ENCODE data around the gene SNX22. TPM values are rescaled to one million over a fixed set of nuclear protein-coding genes. Genes with fewer than 3 reads are reported as not detected.

The SNX22 gene
- total and polyA plus RNA-seq, 9 of the 15 experiments (the other 6 are each of a cell fraction or from before 2014, with no cell fraction given), result 0.91 to 3.0 (median 2.0) TPM

DNA sequence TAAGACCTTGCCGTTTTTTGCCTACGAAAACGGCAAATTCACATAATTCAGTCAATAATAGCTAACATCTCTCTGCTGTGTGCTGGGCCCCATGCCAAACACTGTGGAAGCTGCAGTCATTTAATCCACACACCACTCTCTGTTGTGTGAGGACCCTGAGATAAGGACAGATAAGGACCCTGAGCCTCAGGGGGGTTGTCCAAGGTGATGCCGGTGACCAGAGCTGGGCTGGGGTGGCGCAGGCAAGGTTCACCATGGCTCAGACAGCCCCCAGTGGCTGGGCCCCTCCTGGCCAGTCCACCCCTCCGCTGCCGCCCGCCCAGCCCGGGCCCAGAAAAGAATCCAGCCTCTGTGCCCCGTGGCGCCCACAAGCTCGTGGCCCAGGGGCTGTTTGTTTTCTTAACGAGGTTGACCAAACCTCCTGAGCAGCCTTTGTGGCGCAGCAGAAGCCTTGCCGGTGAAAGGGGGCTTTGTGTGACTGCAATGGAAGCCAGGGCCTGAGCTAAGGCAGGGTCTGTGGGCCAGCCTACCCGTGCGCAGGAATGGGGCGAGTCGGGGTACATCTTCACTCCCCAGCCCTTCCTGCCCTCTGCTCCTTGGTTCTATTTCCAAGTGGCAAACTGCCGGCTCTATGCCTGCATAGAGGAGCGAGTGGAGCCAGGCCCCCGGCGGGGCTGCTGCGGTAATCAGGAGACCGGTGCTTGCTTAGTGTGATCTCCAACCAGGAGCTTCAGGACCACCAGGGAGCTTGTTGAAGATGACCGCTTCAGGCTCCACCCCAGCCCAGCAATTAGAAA is 4.4 kb upstream of the SNX22 start:
- DNase-seq (ENCODE audit: extremely low read depth in 1 of 4, low spot score in 3 of 4) (peak; percentile 69 to 92 (median 82)), FAIRE-seq (peak; percentile 95), ATAC-seq (peak; percentile 64)
- CTCF ChIA-PET (ENCODE audit: low intra/inter-chr PET ratio), result no interaction called here
- Histone ChIP-seq H3K9ac (ENCODE audit: insufficient read depth in 1 of 2, low read depth in 2 of 2, low read length in 2 of 2) (peak overlapping the region; percentile 59 to 88), H3K4me3 (0 out of 2 replicates have a peak overlapping the region, but pooled peaks have one; percentile 7), H3K4me1 (replicated peaks in 1 of 2; ENCODE audit: control insufficient read depth in 2 of 2, insufficient read depth in 2 of 2, low read length in 2 of 2) (peaks cover 50 to 78% of the 10 kb centered on the region in 2 experiments), H3K4me2 (ENCODE audit: insufficient read depth, low read length) (peak overlapping the region; percentile 73), H4K20me1 (replicated peaks; ENCODE audit: control insufficient read depth, insufficient read depth, low read length) (0 out of 2 replicates have a peak, but pooled peaks cover 8% of the 10 kb centered on the region), H3K27ac (ENCODE audit: extremely low read depth, low read depth, low read length) (peak overlapping the region; percentile 64), H3K9me1 (ENCODE audit: control insufficient read depth, insufficient read depth, low read length) (peaks cover 4% of the 10 kb centered on the region), H3K36me3 (ENCODE audit: control insufficient read depth, insufficient read depth, low read length) (peaks cover 20% of the 10 kb centered on the region), H3K27me3 (ENCODE audit: control insufficient read depth in 2 of 2, insufficient read depth in 2 of 2, low read length in 2 of 2) (no peaks in the 10 kb centered on the region), H3K79me2 (ENCODE audit: control insufficient read depth, insufficient read depth, low read length) (no peaks in the 10 kb centered on the region), H3K9me3 (replicated peaks; ENCODE audit: control insufficient read depth, insufficient read depth, low read depth, low read length) (no peaks in the 10 kb centered on the region), H2AFZ (ENCODE audit: low read depth, low read length) (peak overlapping the region; percentile 66)
- 52% methylated on average over 25 of the region's 26 CpGs for WGBS (ENCODE audit: insufficient coverage, low coverage, missing lambda C conversion rate)
- POLR2A ChIA-PET, result interaction anchor here (0.5 to 6.1 kb wide), 7 partner anchors 10 to 522 kb away, joined by 3 to 34 read pairs (median 3); partner anchors contain the start of genes CIAO2A and PPIB
- no TSS peak for BruUV-seq (replicated peaks)
- intact Hi-C loops (cut with micrococcal nuclease) (no loop called here), in situ Hi-C loops (cut with MboI) (no loop called here)
- no peak for TF ChIP-seq SREBF2 (CRISPR knock-in tag; IDR thresholded peaks at IDR 0.05)
- TF ChIP-seq SNRNP70 (optimal IDR thresholded peaks at IDR 0.05; ENCODE audit: low read depth, low read length), result no peak
- peak in 1 of 2 experiments; percentile 53; a peak in 1 of 4 replicates for TF ChIP-seq ARNT (IDR thresholded peaks at IDR 0.05)
- TF ChIP-seq SMARCA4 (IDR thresholded peaks at IDR 0.05), result peak; percentile 83
- peak; percentile 60 for TF ChIP-seq SOX6 (IDR thresholded peaks at IDR 0.05)
- TF ChIP-seq TCF3 (CRISPR knock-in tag; IDR thresholded peaks at IDR 0.05), result peak; percentile 71
- TF ChIP-seq, protein P1, sequence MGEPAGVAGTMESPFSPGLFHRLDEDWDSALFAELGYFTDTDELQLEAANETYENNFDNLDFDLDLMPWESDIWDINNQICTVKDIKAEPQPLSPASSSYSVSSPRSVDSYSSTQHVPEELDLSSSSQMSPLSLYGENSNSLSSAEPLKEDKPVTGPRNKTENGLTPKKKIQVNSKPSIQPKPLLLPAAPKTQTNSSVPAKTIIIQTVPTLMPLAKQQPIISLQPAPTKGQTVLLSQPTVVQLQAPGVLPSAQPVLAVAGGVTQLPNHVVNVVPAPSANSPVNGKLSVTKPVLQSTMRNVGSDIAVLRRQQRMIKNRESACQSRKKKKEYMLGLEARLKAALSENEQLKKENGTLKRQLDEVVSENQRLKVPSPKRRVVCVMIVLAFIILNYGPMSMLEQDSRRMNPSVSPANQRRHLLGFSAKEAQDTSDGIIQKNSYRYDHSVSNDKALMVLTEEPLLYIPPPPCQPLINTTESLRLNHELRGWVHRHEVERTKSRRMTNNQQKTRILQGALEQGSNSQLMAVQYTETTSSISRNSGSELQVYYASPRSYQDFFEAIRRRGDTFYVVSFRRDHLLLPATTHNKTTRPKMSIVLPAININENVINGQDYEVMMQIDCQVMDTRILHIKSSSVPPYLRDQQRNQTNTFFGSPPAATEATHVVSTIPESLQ (CRISPR knock-in tag; IDR thresholded peaks at IDR 0.05), result no peak
- no peak for TF ChIP-seq EZH2 (IDR thresholded peaks at IDR 0.05; ENCODE audit: borderline replicate concordance, low read depth, low read length)
- no peak for TF ChIP-seq ZNF766 (CRISPR knock-in tag; conservative IDR thresholded peaks at IDR 0.05)
- TF ChIP-seq LCOR (CRISPR knock-in tag; IDR thresholded peaks at IDR 0.05), result no peak
- no peak for TF ChIP-seq ETV6 (IDR thresholded peaks at IDR 0.05; ENCODE audit: borderline replicate concordance in 1 of 2, low read depth in 2 of 2, low read length in 1 of 2)
- no peak for TF ChIP-seq ETV6 (CRISPR knock-in tag; IDR thresholded peaks at IDR 0.05; ENCODE audit: borderline replicate concordance)
- TF ChIP-seq, protein P2, sequence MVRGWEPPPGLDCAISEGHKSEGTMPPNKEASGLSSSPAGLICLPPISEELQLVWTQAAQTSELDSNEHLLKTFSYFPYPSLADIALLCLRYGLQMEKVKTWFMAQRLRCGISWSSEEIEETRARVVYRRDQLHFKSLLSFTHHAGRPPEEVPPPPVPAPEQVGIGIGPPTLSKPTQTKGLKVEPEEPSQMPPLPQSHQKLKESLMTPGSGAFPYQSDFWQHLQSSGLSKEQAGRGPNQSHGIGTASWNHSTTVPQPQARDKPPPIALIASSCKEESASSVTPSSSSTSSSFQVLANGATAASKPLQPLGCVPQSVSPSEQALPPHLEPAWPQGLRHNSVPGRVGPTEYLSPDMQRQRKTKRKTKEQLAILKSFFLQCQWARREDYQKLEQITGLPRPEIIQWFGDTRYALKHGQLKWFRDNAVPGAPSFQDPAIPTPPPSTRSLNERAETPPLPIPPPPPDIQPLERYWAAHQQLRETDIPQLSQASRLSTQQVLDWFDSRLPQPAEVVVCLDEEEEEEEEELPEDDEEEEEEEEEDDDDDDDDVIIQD (CRISPR knock-in tag; IDR thresholded peaks at IDR 0.05), result no peak
- TF ChIP-seq ETS2 (tag; IDR thresholded peaks at IDR 0.05; ENCODE audit: borderline replicate concordance, poor library complexity, severe bottlenecking), result no peak
- TF ChIP-seq ZNF224 (CRISPR knock-in tag; IDR thresholded peaks at IDR 0.05), result no peak
- TF ChIP-seq, protein P3, sequence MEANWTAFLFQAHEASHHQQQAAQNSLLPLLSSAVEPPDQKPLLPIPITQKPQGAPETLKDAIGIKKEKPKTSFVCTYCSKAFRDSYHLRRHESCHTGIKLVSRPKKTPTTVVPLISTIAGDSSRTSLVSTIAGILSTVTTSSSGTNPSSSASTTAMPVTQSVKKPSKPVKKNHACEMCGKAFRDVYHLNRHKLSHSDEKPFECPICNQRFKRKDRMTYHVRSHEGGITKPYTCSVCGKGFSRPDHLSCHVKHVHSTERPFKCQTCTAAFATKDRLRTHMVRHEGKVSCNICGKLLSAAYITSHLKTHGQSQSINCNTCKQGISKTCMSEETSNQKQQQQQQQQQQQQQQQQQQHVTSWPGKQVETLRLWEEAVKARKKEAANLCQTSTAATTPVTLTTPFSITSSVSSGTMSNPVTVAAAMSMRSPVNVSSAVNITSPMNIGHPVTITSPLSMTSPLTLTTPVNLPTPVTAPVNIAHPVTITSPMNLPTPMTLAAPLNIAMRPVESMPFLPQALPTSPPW (CRISPR knock-in tag; IDR thresholded peaks at IDR 0.05), result no peak
- peak; percentile 49 for TF ChIP-seq RBFOX2 (IDR thresholded peaks at IDR 0.05; ENCODE audit: low read depth, low read length)
- no peak; the same call in 1 of the 2 replicates for TF ChIP-seq LEF1 (IDR thresholded peaks at IDR 0.05)

Data from K562 (cell line).